Stomach (tissue), 9 donors: ENCODE measurements around the gene PALD1. TPM values are rescaled to one million over a fixed set of nuclear protein-coding genes. Genes with fewer than 3 reads are reported as not detected.

Experiments used
- DNase-seq, 2 donors: peaks; one replicate each; pipeline versions ENCODE4 v3.0.0 to v3.0.0-alpha.2; 2013 to 2019
- H3K27ac ChIP-seq, 5 donors: fragments of 200-600 bp in 4 of 5; sonication (generic) in 4 of 5; one replicate each; pipeline ENCODE4 v1.5.1; 2013 to 2019; ENCODE audit warnings: mild to moderate bottlenecking in 1 of 5, moderate library complexity in 1 of 5
- H3K27me3 ChIP-seq, 3 donors: fragments of 200-600 bp; sonication (generic); one replicate each; pipeline ENCODE4 v1.5.1; 2017 to 2019; ENCODE audit warnings: mixed run types in 1 of 3
- H3K36me3 ChIP-seq, 4 donors: fragments of 200-600 bp; sonication (generic); 1 replicate in 3 of 4; 2 replicates in 1 of 4; pipeline ENCODE4 v1.5.1; 2016 to 2019
- H3K4me1 ChIP-seq, 4 donors: fragments of 200-600 bp; sonication (generic); one replicate each; pipeline ENCODE4 v1.5.1; 2016 to 2019
- H3K4me3 ChIP-seq, 4 donors: fragments of 200-600 bp; sonication (generic) in 3 of 4; one replicate each; pipeline ENCODE4 v1.5.1; 2016 to 2019; ENCODE audit warnings: mild to moderate bottlenecking in 1 of 4
- H3K9me3 ChIP-seq, 4 donors: fragments of 200-600 bp; sonication (generic); one replicate each; pipeline ENCODE4 v1.5.1; 2016 to 2019
- EP300 ChIP-seq: sonication (generic); formaldehyde crosslinking; IDR thresholded peaks from one replicate; pipeline ENCODE4 v1.6.1; 2017; ENCODE audit warnings: antibody characterized with exemption
- POLR2A ChIP-seq, 4 donors: fragments of 450-650 bp; IDR thresholded peaks; one replicate each; pipeline ENCODE4 v1.6.1; 2016; ENCODE audit warnings: antibody characterized with exemption in 4 of 4, control low read depth in 2 of 4, mild to moderate bottlenecking in 1 of 4, moderate library complexity in 1 of 4
- POLR2AphosphoS5 ChIP-seq, 3 donors: sonication (generic); formaldehyde crosslinking; IDR thresholded peaks; one replicate each; pipeline ENCODE4 v1.6.1; 2016; ENCODE audit warnings: antibody characterized with exemption in 3 of 3
- WGBS, 5 donors: extraction: QIAGEN DNeasy Blood & Tissue Kit in 3 of 5; methylation state at CpG; one replicate each; pipeline versions ENCODE4 v1.1.5 to v1.1.7; 2013 to 2018; 5-methylcytosine and 5-hydroxymethylcytosine counted together
- intact Hi-C: fragments of 100-400 bp; cut with DNase I; formaldehyde crosslinking; loops from one replicate; pipeline ENCODE4 v1.15.1; 2023; ENCODE audit warnings: low total_unique reads
- polyA plus RNA-seq, 3 donors: library from polyadenylated mRNA; stranded (reverse); fragments of 200-250 nt; gene quantifications; one replicate each; pipeline ENCODE4 v1.2.3, GENCODE V29; 2013
- total RNA-seq, 5 donors: library from RNA; depleted of rRNA; stranded (reverse); fragments of >200 nt; gene quantifications; one replicate each; pipeline versions ENCODE4 v1.1.0 to v1.2.3, GENCODE V29; 2014 to 2016
- TF ChIP-seq, protein P1 (sequence below), 7 experiments: fragments of 450-650 bp in 4 of 7; fragments of 200-600 bp in 3 of 7; sonication (generic) in 3 of 7; IDR thresholded peaks; one replicate each; pipeline ENCODE4 v1.5.1; 2016 to 2019; ENCODE audit warnings: antibody characterized with exemption in 7 of 7, control low read depth in 2 of 7, mild to moderate bottlenecking in 1 of 7
- donor health status: healthy with polysubstance abuse.
- donor health status: Bipolar disorder and iron deficiency.
- donor health status: healthy.

Gene PALD1
- total and polyA plus RNA-seq, 8 donors: 2.4 to 25.1 (median 4.0) TPM

- intact Hi-C loops: no loop called here
- Histone ChIP-seq H3K4me1 (peaks cover 14 to 20% (median 15%) of the 10 kb centered on the region in 4 donors), H3K9me3 (no peaks in the 10 kb centered on the region), H3K27me3 (no peaks in the 10 kb centered on the region), H3K36me3 (peaks cover 0 to 25% (median 3%) of the 10 kb centered on the region in 4 donors), H3K4me3 (no peak overlapping the region), H3K27ac (no peak overlapping the region)
- WGBS, 5 donors: 74 to 89% (median 86%) methylated on average over 12 to 16 of the region's 16 CpGs
- TF ChIP-seq POLR2AphosphoS5 (IDR thresholded peaks at IDR 0.05) (no peak), EP300 (no peak), POLR2A (IDR thresholded peaks at IDR 0.05) (no peak)
- TF ChIP-seq, protein P1, sequence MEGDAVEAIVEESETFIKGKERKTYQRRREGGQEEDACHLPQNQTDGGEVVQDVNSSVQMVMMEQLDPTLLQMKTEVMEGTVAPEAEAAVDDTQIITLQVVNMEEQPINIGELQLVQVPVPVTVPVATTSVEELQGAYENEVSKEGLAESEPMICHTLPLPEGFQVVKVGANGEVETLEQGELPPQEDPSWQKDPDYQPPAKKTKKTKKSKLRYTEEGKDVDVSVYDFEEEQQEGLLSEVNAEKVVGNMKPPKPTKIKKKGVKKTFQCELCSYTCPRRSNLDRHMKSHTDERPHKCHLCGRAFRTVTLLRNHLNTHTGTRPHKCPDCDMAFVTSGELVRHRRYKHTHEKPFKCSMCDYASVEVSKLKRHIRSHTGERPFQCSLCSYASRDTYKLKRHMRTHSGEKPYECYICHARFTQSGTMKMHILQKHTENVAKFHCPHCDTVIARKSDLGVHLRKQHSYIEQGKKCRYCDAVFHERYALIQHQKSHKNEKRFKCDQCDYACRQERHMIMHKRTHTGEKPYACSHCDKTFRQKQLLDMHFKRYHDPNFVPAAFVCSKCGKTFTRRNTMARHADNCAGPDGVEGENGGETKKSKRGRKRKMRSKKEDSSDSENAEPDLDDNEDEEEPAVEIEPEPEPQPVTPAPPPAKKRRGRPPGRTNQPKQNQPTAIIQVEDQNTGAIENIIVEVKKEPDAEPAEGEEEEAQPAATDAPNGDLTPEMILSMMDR (IDR thresholded peaks at IDR 0.05): no peak
- no peak for DNase-seq
These were observed 93.3 kb downstream of the PALD1 start for GRCh38 chr10:70571636-70572439.

- intact Hi-C loops: no loop called here
- DNase-seq: no peak
These were observed 95.3 kb downstream of the PALD1 start for GRCh38 chr10:70573599-70574506.

GRCh38 chr10:70575486-70575873, 96.9 kb downstream of the PALD1 start:
- Histone ChIP-seq H3K27me3 (no peaks in the 10 kb centered on the region), H3K36me3 (peaks cover 0 to 7% (median 0%) of the 10 kb centered on the region in 4 donors), H3K27ac (peak overlapping the region in 3 of 5 donors; percentile 61 to 73 (median 68)), H3K4me1 (peaks cover 14 to 34% (median 30%) of the 10 kb centered on the region in 4 donors), H3K4me3 (no peak overlapping the region), H3K9me3 (no peaks in the 10 kb centered on the region)
- TF ChIP-seq POLR2A (IDR thresholded peaks at IDR 0.05): no peak
- TF ChIP-seq EP300: no peak
- TF ChIP-seq, protein P1 (IDR thresholded peaks at IDR 0.05): no peak
- no peak for TF ChIP-seq POLR2AphosphoS5 (IDR thresholded peaks at IDR 0.05)
- WGBS, 5 donors: 21 to 37% (median 31%) methylated on average over 3 to 4 of the region's 4 CpGs
- no peak for DNase-seq
- intact Hi-C loops: no loop called here

More at GRCh38 chr10:70573599-70574506, 95.3 kb downstream of the PALD1 start:
- 65 to 86% (median 74%) methylated on average over 11 of the region's 11 CpGs for WGBS, 5 donors
- Histone ChIP-seq H3K27ac (no peak overlapping the region), H3K9me3 (no peaks in the 10 kb centered on the region), H3K36me3 (peaks cover 0 to 13% (median 0%) of the 10 kb centered on the region in 4 donors), H3K27me3 (no peaks in the 10 kb centered on the region), H3K4me1 (peaks cover 14 to 33% (median 27%) of the 10 kb centered on the region in 4 donors), H3K4me3 (no peak overlapping the region)
- TF ChIP-seq POLR2A (IDR thresholded peaks at IDR 0.05) (no peak), POLR2AphosphoS5 (IDR thresholded peaks at IDR 0.05) (no peak)

GRCh38 chr10:70575874-70576802, 97.6 kb downstream of the PALD1 start:
- peak overlapping the region in 4 of 5 donors; percentile 23 to 73 (median 64) for H3K27ac ChIP-seq
- 33 to 38% (median 35%) methylated on average over 12 of the region's 12 CpGs for WGBS, 5 donors
- H3K4me3 ChIP-seq: peak overlapping the region in 1 of 4 donors; percentile 9
- H3K27me3 ChIP-seq: no peaks in the 10 kb centered on the region
- peaks cover 0 to 1% (median 0%) of the 10 kb centered on the region in 4 donors for H3K36me3 ChIP-seq
- DNase-seq: peak; percentile 75 to 89
- no peaks in the 10 kb centered on the region for H3K9me3 ChIP-seq
- intact Hi-C loops: no loop called here
- peaks cover 14 to 34% (median 30%) of the 10 kb centered on the region in 4 donors for H3K4me1 ChIP-seq
- TF ChIP-seq POLR2A (IDR thresholded peaks at IDR 0.05) (no peak), POLR2AphosphoS5 (IDR thresholded peaks at IDR 0.05) (peak in 1 of 3 donors; percentile 6)
